Measurements from ENCODE around the gene KRTAP5-5. TPM values are rescaled to one million over a fixed set of nuclear protein-coding genes. Genes with fewer than 3 reads are reported as not detected.

The KRTAP5-5 gene
- total and polyA plus RNA-seq, 4 donors: not detected

- no peaks in the 10 kb centered on the region for H3K36me3 ChIP-seq (ENCODE audit: control insufficient read depth in 4 of 4, insufficient read depth in 3 of 4, low read depth in 1 of 4, low read length in 3 of 4)
- TF ChIP-seq ZBTB33 (IDR thresholded peaks at IDR 0.05): no peak
- TF ChIP-seq RXRA (IDR thresholded peaks at IDR 0.05): no peak
- no peak for TF ChIP-seq REST (IDR thresholded peaks at IDR 0.05)
- TF ChIP-seq JUND (IDR thresholded peaks at IDR 0.05): no peak
- no peak for TF ChIP-seq NR2F2 (IDR thresholded peaks at IDR 0.05)
- TF ChIP-seq HNF4A (conservative IDR thresholded peaks at IDR 0.05): no peak
- no peak for TF ChIP-seq YY1 (IDR thresholded peaks at IDR 0.05)
- no peak for TF ChIP-seq HNF4G (IDR thresholded peaks at IDR 0.05)
- TF ChIP-seq MAX (IDR thresholded peaks at IDR 0.05): no peak
- TF ChIP-seq SP1 (IDR thresholded peaks at IDR 0.05): no peak
- no peak for TF ChIP-seq CTCF (IDR thresholded peaks at IDR 0.05; ENCODE audit: low read depth, low read length, missing input control)
- no peak for TF ChIP-seq ATF3 (IDR thresholded peaks at IDR 0.05)
- TF ChIP-seq RAD21 (IDR thresholded peaks at IDR 0.05): no peak
- TF ChIP-seq TAF1 (conservative IDR thresholded peaks at IDR 0.05): no peak
- no peak for TF ChIP-seq GABPA (IDR thresholded peaks at IDR 0.05 in 1 of 2, conservative IDR thresholded peaks at IDR 0.05 in 1 of 2)
- TF ChIP-seq FOXA2 (IDR thresholded peaks at IDR 0.05): no peak
- TF ChIP-seq FOXA1 (IDR thresholded peaks at IDR 0.05): no peak
- TF ChIP-seq EGR1 (IDR thresholded peaks at IDR 0.05; ENCODE audit: low read depth in 2 of 2): no peak
- no peak overlapping the region for H3K9ac ChIP-seq (ENCODE audit: low read depth in 1 of 2, low read length in 2 of 2)
- H3K4me3 ChIP-seq (ENCODE audit: low read depth in 1 of 3, low read length in 3 of 3): no peak overlapping the region
- H3K27ac ChIP-seq (ENCODE audit: low read depth in 1 of 2, low read length in 2 of 2): no peak overlapping the region
- 88% methylated on average over 19 of the region's 19 CpGs for WGBS
- H3K9me3 ChIP-seq (ENCODE audit: control insufficient read depth in 4 of 4, low read length in 3 of 4): no peaks in the 10 kb centered on the region
- H3K27me3 ChIP-seq (ENCODE audit: control insufficient read depth in 4 of 4, insufficient read depth in 4 of 4, low read length in 3 of 4): peaks cover 0 to 4% (median 1%) of the 10 kb centered on the region in 4 donors
- H3K4me1 ChIP-seq (ENCODE audit: control insufficient read depth in 4 of 4, insufficient read depth in 4 of 4, low read length in 3 of 4): no peaks in the 10 kb centered on the region
- no peak for DNase-seq (ENCODE audit: low spot score)
Measured at GRCh38 chr11:1636291-1636950, 6.8 kb downstream of the KRTAP5-5 start.
